ENCODE data around the gene HELZ.

DNA sequence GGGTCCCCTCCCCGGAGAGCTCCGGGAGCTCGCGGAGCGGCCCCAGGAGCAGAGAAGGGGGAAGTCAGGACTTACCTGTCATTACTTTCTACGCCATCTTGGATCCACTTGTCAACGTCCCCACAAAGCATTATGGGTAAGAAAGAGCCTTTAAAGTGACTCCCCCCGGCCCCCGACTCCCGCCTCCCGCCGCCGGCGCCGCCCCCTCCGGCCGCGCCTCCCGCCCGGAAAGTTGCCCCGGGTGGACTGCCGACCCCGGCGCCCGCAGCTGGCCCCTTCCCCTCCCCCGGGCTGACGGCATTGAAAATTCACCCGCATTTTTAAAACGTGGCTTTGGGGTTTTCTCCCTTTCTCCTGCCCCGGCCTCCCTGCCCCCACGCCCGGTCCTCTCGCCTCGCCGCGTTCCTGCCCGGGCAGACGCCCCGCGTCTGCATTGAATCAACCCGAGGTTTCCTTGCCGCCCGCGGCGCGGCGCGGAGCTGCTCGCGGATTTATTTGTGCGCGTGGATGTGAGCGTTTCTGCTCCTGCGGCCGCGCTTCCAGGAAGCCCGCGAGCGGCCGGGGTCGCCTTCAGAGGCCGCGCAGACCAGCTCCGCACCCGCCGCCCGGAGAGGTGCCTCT, at the start of gene HELZ:
- no peak for TF ChIP-seq CTCF (IDR thresholded peaks at IDR 0.05)
- no peak for TF ChIP-seq POLR2A (IDR thresholded peaks at IDR 0.05)

All from lower leg skin (tissue), 3 donors.